GM12872 (cell line): Measurements from ENCODE around the gene TCF15.

Source experiments
- TF ChIP-seq, protein P1 (sequence below): IDR thresholded peaks from 3 replicates; pipeline ENCODE4 v1.5.1; 2011; ENCODE audit warnings: low read depth, mild to moderate bottlenecking, low read length, moderate library complexity; ENCODE audit not compliant: insufficient read depth

The TCF15 gene

DNA sequence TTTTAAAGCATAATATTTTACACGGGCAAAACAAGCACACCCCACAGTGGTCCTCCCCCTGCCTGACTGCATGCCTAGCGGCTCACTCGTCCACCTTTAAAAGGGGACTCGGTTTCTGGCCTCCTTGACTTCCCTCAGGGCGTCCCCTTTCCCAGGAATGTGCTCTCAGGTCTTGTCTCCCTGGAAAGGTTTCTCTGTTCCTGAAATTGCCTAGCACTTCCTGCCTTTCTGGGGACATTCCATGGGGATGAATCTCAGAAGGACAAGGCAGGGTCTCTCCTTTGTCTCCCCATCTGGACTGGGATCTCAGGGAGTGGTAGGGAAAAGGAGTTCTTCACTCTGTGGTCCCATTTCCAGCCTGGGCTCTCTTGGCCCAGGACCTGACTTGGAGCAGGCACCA is 4.9 kb downstream of the TCF15 start:
- TF ChIP-seq, protein P1, sequence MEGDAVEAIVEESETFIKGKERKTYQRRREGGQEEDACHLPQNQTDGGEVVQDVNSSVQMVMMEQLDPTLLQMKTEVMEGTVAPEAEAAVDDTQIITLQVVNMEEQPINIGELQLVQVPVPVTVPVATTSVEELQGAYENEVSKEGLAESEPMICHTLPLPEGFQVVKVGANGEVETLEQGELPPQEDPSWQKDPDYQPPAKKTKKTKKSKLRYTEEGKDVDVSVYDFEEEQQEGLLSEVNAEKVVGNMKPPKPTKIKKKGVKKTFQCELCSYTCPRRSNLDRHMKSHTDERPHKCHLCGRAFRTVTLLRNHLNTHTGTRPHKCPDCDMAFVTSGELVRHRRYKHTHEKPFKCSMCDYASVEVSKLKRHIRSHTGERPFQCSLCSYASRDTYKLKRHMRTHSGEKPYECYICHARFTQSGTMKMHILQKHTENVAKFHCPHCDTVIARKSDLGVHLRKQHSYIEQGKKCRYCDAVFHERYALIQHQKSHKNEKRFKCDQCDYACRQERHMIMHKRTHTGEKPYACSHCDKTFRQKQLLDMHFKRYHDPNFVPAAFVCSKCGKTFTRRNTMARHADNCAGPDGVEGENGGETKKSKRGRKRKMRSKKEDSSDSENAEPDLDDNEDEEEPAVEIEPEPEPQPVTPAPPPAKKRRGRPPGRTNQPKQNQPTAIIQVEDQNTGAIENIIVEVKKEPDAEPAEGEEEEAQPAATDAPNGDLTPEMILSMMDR: no peak

DNA sequence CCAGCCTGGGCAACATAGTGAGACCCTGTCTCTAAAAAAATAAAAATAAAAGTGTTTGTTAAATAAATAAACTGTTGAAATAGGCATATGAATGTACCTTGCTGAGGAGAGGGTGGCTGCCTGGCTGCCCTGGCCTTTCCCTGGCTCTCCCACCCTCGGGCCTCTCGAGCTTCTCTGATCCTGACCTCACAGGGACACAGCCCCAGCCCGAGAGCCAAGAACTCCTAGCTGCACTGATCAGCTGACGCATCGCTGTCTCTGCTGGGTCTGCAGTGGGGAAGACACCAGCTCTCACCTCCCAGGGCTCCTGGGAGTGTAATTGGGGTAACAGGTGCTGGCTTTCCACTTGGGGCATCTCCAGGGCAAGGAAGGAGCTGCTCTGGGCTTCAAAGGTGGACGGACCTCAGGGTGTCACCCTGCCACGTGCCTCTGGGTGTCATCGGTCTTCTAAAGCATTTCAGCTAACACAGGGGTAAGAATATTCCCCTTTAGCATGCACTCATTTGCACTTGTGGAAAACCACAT is 6.9 kb downstream of the TCF15 start:
- TF ChIP-seq, protein P1: no peak

DNA sequence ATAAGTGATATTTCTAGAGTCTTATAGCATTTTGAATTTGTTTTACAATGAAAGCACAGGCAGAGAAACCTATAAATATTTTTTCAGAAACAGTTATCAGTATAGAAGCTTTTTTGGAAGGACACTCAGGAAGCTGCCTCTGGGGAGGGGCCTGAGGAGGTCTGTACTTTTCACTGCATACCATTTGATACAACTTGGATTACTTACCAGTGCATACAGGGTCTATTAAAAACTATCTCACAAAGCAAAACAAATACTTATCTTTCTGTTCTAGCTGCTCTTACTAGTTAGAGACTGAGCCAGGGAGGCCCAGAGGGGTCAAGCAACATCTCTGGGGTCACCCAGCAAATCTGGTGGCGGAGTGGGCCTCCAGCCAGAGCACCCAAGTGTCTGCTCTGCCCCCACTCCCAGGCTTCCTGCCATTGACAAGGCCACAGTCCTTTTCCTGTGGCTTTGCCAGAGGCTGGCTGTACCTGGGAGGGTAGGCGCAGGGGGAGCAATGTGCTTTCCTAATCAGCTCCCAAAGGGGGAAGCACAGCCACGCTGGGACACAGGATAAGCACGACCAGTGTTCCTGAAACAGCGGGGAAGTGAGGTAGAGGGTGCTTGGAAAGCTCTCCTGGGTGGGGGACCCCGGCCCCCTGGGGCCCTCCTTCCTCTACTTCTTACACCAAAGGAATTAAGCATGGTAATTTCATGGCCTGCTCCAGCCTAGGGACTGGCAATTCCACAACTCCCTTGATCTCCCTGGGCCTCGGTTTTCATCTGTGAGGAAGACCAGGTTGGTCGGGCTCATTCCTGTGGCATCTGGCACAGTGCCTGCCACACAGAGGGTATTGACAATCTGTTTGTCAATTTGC is 7.8 kb downstream of the TCF15 start:
- TF ChIP-seq, protein P1: no peak

DNA sequence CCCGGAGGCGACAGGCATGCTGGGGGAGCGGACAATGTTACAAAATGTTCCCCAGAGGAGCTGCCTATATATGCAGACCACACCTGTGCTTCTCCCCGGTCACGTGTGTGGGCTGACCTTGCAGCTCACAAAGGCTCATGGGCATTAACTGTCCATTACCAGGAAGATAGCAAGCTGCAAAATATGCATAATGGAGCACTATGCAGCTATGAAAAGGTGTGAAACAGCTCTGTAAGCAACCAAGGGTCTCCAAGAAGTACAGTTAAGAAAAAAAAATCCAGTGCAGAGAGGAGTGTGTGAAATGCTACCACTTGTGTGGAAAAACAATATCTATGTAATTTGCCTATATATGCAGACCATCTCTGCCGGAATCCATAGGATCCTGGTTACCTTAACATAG is 9.4 kb downstream of the TCF15 start:
- TF ChIP-seq, protein P1: no peak

DNA sequence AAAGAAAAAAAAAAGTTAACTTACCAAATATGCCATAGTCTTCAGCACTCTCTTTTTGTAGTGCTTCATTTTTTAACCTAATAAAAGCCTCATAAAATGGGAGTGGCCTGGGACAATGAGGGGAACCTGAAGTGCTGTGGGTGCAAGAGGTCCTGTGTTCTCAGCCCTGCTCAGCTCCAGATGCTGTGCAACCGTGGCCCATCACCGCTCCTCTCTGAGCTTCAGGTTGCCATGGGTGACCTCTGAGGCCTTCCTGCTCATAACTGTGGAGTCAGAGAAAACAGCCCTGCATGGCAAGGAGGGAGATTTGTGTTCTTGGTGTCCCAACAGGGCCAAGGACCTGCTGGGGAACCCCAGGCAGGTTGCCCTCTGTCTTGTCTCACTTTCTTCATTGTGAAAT is 10.0 kb downstream of the TCF15 start:
- TF ChIP-seq, protein P1: no peak

DNA sequence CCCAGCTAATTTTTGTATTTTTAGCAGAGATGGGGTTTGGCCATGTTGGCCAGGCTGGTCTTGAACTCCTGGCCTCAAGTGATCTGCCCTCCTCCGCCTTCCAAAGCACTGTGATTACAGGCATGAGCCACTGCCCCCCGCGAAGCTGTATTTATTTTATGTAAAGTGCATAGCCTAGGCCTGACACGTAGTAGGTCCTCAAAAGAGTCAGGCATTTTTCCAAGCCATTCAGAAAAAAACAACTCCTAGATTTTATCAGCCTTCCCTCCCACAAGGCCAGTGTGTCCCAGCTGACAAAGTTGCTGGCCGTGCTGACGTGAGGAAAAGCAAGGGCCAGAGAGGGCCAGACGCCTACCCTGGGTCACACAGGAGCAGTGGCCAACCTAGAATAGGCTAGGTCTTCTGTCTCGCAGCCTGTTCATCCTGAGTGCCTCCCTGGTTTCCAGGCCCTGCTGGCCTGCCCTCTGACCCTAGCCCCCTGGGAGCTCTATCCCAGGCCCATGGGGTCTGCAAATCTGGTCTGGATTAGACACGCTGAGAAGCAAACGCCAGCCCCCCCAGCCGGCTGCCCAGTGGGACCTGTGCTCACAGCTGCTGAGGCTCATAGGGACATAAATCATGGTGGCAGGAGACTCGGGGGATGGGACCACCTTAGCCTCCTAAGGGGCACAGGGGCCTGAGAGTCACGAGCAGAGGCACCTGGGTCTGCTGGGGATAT is 11.8 kb downstream of the TCF15 start:
- TF ChIP-seq, protein P1: no peak

DNA sequence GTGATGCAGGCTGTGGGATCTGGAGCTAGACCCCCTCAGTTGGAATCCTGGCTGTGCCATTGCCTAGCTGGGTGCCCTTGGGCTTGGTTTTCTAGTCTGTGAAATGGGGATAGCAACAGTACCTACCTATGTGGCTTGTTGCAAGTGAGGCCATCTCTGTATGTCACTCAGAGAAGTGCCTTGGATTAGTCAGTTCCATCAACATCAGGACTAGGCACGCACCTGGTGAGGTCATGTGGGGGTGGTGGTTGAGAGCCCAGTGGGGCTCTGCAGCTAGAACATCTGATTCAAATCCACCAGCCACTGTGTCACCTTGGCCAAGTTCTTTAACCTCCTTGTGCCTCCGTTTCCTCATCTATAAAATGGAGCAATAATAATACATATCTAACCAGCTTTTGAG is 12.5 kb downstream of the TCF15 start:
- TF ChIP-seq, protein P1: no peak
